GM11168 (cell line): ENCODE measurements around the gene RGS7.
"Not testable (repeated sequence)": the region's sequence is repeated elsewhere in the genome, so short reads cannot be mapped to it uniquely, and the experiment has no call there.

Experiments
- in situ Hi-C: fragments of 300-500 bp; cut with MboI; formaldehyde crosslinking; loops from one replicate; pipeline ENCODE4 v1.12.0; 2022; ENCODE audit warnings: low sequenced_read_pairs; ENCODE audit not compliant: unreplicated experiment

The RGS7 gene

DNA sequence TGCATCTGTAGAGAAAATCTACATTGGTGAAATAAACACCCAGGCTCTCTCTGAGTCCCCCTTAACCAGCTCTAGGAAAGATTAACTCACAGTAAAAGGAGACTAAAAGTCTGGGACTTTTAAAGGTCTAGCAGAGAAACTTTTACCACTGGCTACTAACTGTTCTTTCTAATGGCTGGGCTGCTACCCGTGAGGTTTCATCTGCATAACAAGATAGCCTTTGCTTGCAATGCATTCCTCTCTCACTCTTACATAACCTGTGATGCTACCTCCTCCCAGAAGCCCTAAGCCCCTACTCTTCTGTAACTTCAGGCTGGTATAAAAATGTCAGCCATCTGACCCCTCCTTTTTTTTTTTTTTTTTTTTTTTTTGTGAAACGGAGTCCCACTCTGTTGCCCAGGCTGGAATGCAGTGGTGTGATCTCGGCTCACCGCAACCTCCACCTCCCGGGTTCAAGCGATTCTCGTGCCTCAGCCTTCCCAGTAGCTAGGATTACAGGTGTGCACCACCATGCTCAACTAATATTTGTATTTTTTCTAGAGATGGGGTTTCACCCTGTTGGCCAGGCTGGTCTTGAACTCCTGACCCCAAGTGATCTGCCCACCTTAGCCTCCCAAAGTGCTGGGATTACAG lies 344.2 kb downstream of the RGS7 start:
- in situ Hi-C loops, result no loop called here

DNA sequence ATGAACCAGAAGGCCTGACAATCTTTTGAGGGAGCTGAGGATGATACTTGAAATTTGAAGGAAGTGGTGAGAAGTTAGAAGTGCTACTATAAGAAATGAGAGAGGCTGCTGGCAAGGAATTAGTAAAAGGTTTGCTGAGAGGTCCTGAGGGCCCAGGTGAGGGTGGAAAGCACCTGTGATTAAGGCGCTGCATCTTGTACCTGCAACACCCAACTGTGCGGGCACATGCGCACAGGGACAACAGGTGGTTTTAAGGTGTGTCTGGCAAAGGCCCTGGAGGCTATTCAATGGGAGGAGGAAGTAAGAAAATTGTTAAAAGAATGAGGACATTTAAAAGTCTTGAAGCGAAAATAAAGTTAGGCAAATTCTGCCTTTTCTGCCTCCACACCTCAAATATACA lies 349.3 kb downstream of the RGS7 start:
- in situ Hi-C loops, result no loop called here

DNA sequence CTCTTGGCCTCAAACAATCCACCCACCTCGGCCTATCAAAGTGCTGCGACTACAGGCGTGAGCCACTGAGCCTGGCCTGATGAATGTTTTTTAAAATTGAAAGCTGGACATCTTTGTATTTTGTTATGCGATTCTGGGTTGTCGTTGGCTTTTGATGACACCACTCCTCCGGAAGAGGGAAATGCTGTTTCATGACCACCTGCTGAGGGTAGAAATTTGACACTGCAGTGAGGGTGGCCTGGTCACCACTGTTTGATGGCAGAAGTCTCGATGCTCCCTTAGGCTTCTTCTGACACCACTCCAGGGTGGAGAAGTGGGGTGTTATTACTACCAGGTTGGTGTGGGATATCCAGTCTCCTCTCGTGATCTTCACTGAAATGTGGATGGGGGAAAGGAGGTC lies 357.2 kb downstream of the RGS7 start:
- in situ Hi-C loops, result no loop called here

DNA sequence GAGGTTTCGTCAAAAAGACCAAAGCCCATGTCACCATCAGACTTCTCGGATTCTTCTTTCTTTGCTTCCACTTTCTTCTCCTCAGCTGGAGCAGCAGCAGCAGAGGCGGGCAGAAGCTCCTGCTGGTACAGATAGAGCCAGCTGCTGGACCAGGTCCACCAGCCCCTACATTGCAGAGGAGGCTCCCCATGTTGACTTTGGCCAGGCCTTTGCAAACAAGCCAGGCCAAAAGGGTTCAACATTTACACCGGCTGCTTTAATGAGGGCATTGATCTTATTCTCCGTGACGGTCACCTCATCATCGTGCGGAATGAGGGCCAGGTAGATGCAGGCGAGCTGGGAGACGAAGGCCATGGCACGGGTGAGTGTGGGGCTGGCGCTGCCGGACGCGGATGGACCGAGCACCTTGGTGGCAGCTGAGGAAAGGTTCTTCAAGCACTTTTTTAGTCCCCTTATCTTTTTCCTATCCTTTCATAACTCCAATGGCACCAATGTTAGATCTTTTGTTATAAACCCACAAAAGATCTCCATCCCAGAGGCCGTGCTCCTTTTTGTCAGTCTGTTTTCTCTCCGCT lies 358.5 kb downstream of the RGS7 start:
- in situ Hi-C loops, result no loop called here

DNA sequence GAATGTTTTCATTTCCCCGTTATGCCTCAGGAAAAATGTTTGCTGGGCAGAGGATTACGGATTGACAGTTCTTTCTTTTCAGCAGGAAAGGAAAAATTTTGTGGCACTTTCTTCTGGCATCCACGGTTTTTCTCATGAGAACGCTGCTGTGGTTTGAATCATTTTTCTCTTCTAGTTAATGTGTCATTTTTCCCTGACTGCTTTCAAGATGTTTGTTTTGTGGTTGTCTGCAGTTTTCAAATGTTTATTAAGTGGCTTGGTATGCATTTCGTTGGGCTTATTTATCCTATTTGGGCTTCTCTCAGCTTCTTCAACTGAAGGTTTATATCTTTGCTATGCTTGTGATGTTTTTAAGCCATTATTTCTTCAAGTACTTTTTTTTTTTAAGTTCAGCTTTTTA lies 359.0 kb downstream of the RGS7 start:
- in situ Hi-C loops, result no loop called here

DNA sequence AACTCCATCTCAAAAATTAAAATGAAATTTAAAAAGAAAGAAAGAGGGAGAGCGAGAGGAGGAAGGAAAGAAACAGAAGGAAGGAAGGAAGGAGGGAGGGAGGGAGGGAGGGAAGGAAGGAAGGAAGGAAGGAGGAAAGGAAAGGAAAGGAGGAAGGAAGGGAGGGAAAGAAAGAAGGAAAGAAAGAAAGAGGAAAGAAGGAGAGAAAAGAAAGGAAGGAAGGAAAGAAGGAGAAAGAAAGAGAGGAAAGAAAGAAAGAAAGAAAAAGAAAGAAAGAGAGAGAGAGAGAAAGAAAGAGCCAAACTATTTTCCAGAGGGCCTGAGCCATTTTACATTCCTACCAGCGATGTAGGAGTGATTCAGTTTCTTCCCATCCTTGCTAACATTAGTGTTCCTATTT lies 364.0 kb downstream of the RGS7 start:
- in situ Hi-C loops, result no loop called here

DNA sequence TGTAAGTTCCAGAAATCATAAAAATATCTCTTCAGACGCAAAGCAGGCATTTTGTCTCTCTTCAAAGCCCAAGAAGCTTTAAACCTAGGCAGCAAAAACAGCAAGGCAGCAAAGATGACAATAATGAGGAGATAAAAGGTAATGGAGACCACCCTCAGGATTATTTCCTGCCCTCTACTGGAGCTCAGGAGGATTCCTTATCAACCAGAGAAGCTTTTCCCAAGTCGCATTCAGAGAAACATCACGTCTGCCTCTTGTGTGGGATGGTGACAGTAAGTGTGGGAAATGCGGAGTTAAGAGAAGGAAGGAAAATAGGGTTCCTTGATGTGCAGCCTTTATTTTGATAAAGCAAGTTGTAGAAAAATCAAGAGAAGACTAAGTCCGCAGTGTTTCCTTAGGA lies 365.8 kb downstream of the RGS7 start:
- in situ Hi-C loops, result no loop called here

DNA sequence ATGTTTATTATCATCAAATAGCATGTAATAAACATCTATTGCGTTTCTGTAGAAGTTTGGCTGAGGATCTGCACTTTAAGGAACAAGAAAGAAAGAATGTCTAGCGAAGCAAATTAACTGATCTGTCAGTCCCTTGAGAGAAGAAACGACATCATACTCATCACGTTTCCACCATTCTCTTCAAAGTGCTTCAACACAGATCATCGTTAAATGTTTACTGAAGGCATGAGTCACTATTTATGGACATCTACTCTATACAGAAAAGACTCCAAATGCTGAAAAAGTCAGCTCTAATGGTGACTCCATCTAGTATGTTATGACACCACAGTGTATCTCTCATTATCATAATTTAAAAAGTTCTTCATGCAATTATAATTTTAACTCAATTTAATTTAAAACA lies 369.1 kb downstream of the RGS7 start:
- in situ Hi-C loops, result no loop called here

DNA sequence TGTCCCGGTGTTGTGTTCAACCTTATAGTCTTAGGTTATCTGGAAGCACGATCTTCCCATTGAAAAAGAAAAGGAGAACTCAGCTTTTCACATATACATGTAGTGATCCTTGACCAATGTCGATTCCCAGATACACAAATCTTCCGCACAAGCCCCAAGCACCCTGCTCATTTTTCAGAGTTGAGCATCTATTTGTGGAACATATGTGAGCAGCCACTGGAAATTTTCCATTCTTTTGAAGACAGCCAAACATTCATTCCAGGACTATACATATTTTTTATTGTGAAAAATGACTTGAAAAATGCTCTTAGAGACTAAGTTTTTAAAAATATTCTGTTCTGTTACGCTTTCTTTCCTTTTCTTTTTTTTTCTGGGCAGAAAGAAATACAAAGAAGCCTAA lies 371.9 kb downstream of the RGS7 start:
- in situ Hi-C loops, result no loop called here

DNA sequence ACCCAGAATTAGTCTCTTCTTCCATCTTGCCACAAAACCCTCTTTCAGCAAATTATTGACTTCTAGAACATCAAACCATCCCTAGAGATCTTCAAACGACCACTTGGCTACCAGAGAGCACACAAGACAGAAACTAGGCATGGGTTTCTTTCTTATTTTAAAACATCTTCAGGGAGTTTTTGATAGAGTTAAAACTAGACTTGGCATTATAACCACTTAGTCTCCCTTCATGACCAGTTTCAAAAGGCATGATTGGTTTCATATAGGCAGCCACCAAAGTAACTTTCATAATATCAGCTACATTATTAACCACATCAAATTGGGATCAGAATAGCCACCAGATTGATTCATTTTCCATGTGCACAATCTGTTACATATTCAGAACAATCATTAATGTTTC lies 376.7 kb downstream of the RGS7 start:
- in situ Hi-C loops, result no loop called here

DNA sequence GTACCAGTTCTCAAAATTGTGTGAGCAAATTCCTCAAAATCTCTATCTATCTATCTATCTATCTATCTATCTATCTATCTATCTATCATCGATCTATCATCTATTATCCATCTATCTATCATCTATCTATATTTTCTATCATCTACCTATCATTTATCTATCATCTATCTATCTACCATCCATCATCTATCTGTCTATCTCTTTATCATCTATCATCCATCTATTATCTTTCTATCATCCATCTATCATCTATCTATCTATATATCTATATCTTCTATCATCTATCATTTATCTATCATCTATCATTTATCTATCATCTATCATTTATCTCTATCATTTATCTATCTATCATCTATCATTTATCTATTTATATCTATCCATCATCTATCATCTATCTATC lies 380.3 kb downstream of the RGS7 start:
- in situ Hi-C loops, result no loop called here

DNA sequence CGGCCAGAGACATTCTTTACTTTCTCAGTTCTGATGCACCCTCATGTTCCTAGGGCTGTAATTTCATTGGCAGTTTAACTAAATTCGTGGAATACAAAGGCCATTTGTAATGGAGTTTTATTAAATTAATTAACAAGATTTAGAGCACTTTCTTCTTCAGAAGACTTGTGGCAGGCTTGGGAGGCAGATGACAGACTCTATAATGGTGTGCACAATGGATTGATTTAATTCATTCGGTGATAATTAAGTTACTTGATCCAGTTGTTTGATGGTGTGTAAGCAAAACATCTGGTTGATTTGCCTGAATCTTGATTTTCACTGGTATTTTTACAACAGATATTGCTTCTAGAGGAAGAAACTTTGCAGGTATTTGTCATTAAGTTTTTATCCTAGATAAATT lies 383.1 kb downstream of the RGS7 start:
- in situ Hi-C loops, result no loop called here

DNA sequence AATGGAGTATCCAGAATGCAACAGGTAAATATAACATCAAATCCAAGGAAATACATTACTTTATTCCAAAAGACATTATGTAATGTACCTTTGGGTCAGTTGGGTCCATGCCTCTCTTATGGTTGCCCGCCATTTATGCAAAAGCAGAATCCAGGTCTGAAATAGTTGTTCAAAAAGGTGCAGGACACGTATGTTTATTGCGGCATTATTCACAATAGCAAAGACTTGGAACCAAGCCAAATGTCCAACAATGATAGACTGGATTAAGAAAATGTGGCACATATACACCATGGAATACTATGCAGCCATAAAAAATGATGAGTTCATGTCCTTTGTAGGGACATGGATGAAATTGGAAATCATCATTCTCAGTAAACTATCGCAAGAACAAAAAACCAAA lies 384.9 kb downstream of the RGS7 start:
- in situ Hi-C loops, result not testable (repeated sequence)

DNA sequence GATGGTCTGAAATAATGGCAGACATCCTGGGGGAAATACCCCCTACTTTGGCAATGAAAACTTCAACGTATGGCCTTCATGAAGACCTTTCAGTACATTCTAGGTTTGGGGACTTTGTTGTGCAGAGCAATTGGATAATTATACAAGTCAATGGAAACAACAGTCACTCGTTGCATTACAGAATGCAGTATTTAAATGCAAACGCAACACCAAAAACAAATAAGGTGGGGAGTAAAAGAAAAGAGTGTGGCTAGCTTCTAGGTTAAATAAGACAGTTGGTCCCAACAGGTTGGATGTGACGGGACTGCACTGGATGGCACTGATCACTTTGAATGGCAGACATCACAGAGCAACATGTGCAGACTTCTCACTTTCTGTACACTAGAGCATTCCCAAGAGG lies 386.8 kb downstream of the RGS7 start:
- in situ Hi-C loops, result no loop called here

DNA sequence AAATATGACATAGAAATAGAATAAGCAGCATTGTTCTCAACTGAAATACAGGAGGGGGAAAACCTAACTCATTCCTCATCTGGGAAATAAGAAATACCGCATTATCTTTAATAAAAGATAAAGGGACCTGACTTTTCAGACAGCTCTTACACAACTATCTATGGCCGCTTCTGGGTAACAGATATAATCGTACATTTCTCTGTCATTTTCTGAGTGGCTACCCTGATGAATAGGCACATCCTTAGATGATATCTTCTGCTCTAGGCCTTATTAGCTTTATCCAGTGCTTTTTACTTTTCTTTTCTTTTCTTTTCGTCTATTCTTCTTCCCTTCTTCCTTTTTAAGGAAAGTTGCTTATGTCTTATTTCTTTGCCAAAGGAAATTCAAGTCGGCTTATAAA lies 388.1 kb downstream of the RGS7 start:
- in situ Hi-C loops, result no loop called here

DNA sequence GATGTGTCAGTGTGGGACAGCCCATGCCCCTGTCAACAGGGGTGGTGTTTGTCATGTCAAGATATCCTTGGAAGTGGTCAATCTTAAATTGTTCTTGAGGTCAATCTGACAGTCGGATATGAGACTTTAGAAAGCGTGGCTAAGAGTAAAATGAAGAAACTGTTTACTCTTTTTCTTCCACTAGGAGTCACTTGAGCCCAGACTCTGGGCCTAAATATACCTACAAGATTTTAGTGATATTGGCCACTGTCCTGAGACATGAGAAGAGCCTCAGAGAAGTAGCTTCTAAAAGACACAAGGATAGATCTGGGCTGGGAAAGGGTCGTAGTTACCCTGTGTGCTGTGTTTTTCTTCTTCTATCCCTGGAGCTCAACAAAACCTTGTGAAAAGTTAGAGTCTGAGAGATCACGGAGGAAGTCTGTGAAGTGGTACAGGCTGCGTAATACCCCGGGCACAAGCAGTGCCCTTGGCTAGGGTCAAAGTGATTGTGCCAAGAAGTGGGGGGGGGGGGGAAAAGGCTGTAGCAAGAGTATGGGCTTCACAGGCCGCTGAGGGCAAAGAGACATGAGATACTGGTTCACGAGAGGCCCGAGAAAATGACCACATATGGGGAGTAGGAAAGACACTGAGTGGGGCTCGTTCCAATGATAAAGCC lies 389.8 kb downstream of the RGS7 start:
- in situ Hi-C loops, result no loop called here

DNA sequence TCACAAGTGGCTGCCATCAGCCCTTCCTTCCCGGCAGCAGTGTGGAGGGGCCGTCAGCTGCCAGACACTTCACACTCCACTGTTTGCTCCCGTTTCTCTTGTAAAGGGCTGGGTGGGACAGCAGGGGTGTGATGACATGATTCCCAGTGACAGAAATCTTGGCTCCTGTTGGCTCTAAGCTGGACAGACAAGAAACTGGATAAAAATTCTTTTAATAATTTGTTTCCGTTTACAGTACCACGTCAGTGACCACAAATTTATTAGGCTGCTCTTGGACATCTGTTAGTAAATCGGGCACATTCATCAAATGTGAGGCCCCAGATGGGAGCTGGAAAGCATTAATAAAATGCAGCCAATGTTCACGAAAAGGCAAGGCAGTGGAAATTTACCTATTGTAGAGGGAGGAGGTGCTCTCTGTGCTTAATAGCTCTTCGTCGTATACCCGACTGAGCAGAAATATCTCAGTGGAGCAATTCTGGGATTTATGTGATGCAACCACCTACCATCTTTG lies 391.4 kb downstream of the RGS7 start:
- in situ Hi-C loops, result no loop called here

DNA sequence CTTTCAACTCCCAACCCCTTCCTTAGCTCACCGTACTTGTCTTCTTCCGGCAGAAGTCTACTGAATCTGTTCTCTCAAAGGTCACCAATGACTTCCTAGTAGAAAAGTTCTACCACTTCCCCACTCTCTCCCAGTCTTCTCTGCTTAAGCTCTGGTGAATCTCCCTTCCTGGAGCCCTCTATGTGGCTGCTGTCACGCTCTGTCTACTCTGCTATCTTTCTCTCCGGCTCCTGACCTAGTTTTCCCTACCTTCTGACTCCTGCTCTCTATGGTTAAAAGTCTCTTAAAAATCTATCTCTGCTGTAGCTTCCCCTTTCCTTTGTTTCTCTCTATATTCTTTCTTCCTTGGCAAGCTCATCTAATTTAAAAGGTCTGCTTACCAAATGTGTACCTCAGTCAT lies 394.9 kb downstream of the RGS7 start:
- in situ Hi-C loops, result no loop called here

DNA sequence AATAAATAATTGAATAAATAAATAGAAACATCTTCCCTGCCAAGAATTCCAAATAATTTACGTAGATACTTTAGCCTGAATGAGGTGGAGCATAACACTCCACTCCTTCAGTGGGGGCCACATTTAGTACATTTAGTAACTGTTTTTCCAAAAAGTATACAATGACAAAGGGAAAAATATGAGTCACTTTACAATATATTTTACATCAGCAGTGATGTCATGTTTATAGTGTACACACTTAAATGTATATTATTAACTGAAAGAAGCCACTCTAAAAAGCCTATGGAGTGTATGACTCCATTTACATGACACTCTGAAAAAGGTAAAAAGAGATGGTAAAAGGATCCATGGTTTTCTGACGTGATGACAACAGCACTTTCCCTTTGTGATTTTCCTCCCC lies 400.6 kb downstream of the RGS7 start:
- in situ Hi-C loops, result no loop called here

DNA sequence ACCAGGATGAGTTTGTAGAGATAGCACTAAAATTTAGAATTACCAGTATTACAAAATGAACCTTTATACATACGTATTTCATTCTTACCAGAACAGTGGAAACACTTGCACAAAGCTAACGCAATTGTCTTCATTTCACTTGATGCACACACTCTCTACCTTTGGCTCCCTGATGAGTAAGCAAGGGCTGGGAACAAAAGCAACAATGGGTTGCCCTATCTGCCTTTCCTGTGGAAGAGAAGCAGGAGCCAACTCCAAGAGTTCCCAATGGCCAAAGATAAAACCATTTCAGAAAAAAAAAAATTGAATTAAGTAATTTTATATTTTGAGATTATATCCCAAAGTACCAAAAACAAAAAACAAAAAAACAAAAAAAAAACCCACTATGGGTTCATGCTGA lies 401.0 kb downstream of the RGS7 start:
- in situ Hi-C loops, result no loop called here

DNA sequence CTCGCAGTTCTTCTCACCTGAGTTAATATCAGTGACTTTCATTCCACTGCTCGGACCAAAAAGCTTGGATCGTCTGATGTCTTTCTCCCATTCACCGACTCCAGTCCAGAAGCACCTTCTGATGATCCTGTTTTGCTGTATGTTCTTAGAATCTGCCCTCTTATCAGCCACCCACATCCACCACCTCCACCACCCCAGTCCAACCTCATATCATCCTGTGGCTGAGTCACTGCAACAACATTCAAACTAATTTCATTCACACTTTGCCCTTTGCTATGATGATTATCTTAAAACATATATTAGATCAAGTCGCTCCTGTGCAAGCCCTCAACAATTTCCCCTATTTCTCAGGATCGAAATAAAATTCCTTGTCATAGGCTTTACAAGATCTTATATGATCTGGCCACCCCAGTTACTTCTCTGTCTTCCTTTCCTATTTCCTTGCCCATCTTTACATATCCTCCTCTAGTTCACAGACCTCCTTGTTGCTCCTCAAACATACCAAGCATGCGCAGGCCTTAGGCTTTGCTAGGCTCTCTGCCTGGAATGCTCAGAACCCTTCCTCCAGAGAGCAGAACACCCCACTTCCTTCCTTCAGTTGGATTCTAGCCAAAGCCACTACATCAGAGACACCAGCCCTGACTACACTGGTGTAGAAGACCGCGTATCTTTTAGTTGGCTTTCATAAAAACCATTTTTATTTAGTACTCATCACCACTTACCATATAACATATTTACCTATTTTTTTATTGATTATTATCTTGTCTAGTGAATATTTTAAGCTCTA lies 409.4 kb downstream of the RGS7 start:
- in situ Hi-C loops, result no loop called here
